KG1 (cell line): Measurements from ENCODE around the gene FBL.
"Not testable (repeated sequence)": the region's sequence is repeated elsewhere in the genome, so short reads cannot be mapped to it uniquely, and the experiment has no call there.

Experiments used
- DNase-seq: peaks from one replicate; lab custom pipeline; 2025; lab: John Stamatoyannopoulos, UW

The FBL gene

GRCh38 chr19:39876486-39876885 lies 30.3 kb upstream of the FBL start:
- DNase-seq: not testable (repeated sequence)

GRCh38 chr19:39875401-39875864 lies 29.3 kb upstream of the FBL start:
- not testable (repeated sequence) for DNase-seq

- DNase-seq: no peak
Observed at GRCh38 chr19:39874404-39874803, 28.2 kb upstream of the FBL start.

GRCh38 chr19:39873385-39873784 lies 27.2 kb upstream of the FBL start:
- no peak for DNase-seq

- no peak for DNase-seq
Observed at GRCh38 chr19:39871886-39872866, 26.0 kb upstream of the FBL start.

- DNase-seq: no peak
Observed at GRCh38 chr19:39871362-39871761, 25.2 kb upstream of the FBL start.

- no peak for DNase-seq
Observed at GRCh38 chr19:39870171-39870971, 24.2 kb upstream of the FBL start.

- no peak for DNase-seq
Observed at GRCh38 chr19:39867952-39868351, 21.8 kb upstream of the FBL start.

- no peak for DNase-seq
Observed at GRCh38 chr19:39867133-39867532, 21.0 kb upstream of the FBL start.

GRCh38 chr19:39865953-39866352 lies 19.8 kb upstream of the FBL start:
- no peak for DNase-seq

- DNase-seq: no peak
Observed at GRCh38 chr19:39865186-39865585, 19.0 kb upstream of the FBL start.

GRCh38 chr19:39864118-39864517 lies 17.9 kb upstream of the FBL start:
- DNase-seq: no peak

- DNase-seq: no peak
Observed at GRCh38 chr19:39858541-39858940, 12.4 kb upstream of the FBL start.

- DNase-seq: no peak
Observed at GRCh38 chr19:39852882-39853281, 6.7 kb upstream of the FBL start.

GRCh38 chr19:39850892-39851291 lies 4.7 kb upstream of the FBL start:
- DNase-seq: no peak

GRCh38 chr19:39848392-39848791 lies 2.2 kb upstream of the FBL start:
- DNase-seq: no peak

- no peak for DNase-seq
Observed at GRCh38 chr19:39847525-39847924, 1.3 kb upstream of the FBL start.

- no peak for DNase-seq
Observed at GRCh38 chr19:39846678-39847486, 703 bp upstream of the FBL start.

GRCh38 chr19:39845584-39845932 lies 621 bp downstream of the FBL start:
- DNase-seq: no peak

- DNase-seq: no peak
Observed at GRCh38 chr19:39845172-39845571, 1.0 kb downstream of the FBL start.

GRCh38 chr19:39843919-39844793 lies 2.0 kb downstream of the FBL start:
- no peak for DNase-seq
